ENCODE measurements around the gene FAM161A.
"Not testable (repeated sequence)": the region's sequence is repeated elsewhere in the genome, so short reads cannot be mapped to it uniquely, and the experiment has no call there.

The FAM161A gene

DNA sequence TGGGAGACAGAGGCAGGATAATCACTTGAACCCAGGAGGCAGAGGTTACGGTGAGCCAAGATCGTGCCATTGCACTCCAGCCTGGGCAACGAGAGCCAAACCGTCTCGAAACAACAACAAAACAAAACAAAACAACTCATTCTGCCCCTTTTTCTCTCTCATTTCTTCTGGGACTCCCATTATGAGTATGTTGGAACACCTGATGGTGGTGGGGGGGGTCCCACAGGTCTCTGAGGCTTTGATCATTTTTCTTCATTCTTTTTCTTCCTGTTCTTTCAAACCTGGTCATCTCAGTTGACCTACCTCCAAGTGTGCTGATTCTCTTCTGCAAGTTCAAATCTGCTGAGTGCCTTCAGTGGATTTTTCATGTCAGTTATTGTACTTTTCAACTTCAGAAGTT is 8.2 kb upstream of the FAM161A start:
- no peak overlapping the region for H3K4me3 ChIP-seq (ENCODE audit: control insufficient read depth, low read depth, low read length)
- TF ChIP-seq, protein P1, sequence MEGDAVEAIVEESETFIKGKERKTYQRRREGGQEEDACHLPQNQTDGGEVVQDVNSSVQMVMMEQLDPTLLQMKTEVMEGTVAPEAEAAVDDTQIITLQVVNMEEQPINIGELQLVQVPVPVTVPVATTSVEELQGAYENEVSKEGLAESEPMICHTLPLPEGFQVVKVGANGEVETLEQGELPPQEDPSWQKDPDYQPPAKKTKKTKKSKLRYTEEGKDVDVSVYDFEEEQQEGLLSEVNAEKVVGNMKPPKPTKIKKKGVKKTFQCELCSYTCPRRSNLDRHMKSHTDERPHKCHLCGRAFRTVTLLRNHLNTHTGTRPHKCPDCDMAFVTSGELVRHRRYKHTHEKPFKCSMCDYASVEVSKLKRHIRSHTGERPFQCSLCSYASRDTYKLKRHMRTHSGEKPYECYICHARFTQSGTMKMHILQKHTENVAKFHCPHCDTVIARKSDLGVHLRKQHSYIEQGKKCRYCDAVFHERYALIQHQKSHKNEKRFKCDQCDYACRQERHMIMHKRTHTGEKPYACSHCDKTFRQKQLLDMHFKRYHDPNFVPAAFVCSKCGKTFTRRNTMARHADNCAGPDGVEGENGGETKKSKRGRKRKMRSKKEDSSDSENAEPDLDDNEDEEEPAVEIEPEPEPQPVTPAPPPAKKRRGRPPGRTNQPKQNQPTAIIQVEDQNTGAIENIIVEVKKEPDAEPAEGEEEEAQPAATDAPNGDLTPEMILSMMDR (IDR thresholded peaks at IDR 0.05; ENCODE audit: control insufficient read depth, insufficient read depth, low read depth, low read length, missing control alignments): no peak
- no peak for DNase-seq (ENCODE audit: low read depth)

DNA sequence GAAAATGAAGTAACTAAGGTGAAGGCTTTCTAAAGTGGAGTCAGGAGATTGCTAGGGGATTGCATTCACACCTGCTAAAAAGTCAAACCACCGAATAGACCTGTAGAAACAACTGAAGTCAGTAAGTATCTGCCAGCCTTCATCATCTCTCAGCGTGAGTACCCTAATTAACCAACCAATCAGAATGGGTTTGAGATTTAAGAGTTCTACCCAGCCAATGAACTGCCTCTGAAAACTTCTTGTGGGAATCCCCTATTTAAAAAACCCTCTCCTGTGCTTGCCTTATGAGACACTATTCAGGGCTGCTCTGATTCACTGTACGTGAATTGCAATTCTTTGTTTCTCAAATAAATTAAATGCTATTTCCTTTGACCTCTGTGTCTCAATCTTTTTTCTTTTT is 3.4 kb upstream of the FAM161A start:
- TF ChIP-seq, protein P1 (IDR thresholded peaks at IDR 0.05; ENCODE audit: control insufficient read depth, insufficient read depth, low read depth, low read length, missing control alignments): no peak
- H3K4me3 ChIP-seq (ENCODE audit: control insufficient read depth, low read depth, low read length): no peak overlapping the region
- DNase-seq (ENCODE audit: low read depth): no peak

DNA sequence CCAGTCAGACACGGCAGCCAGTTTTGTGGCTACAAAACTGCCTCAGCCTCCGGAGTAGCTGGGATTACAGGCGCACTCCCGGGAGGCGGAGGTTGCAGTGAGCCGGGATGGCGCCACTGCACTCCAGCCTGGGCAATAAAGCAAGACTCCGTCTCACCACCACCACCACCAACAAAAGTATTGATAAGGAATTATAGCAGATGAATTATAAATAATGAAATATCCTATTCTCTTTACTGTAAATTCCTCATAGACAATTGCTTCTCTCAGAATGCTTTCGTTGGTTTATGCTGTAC is 1.4 kb upstream of the FAM161A start:
- no peak for DNase-seq (ENCODE audit: low read depth)
- TF ChIP-seq, protein P1 (IDR thresholded peaks at IDR 0.05; ENCODE audit: control insufficient read depth, insufficient read depth, low read depth, low read length, missing control alignments): no peak
- H3K4me3 ChIP-seq (ENCODE audit: control insufficient read depth, low read depth, low read length): peak overlapping the region; percentile 89

DNA sequence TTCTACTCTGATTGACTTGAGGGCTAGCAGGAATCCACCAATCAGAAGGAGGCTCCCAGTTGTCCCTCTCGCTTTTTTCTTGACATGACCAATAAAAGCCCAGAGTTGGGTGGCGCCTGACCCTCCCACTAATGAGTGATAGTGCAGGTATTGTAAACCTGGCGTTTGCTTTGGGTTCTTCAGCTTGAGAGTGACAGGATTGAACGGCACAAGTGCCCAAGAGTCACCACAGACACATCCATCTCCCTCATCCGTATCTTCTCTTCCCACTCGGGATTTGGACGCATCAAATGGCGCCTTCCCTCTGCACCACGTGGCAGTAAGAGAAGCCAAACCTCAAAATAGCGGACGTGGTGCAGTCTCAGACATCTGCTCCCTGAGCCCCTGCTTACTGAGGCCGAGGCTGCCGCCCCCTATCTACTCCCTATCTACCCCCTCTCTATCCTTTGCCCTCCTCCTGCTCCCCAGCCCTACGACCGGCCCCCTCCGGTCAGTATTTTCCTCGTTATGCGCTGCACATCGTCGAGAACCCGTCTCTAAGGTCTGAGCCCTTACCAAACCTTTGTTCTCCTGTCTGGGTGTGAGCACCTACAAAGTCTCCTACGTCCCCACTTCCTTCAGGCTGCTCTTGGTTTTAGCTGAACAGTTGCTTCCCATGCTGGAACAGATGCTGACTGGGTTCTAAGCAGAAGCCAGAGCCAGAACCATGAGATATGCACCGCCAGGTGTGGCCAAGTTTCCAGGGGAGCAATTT is 881 bp upstream of the FAM161A start:
- DNase-seq (ENCODE audit: low read depth): peak; percentile 88
- H3K4me3 ChIP-seq (ENCODE audit: control insufficient read depth, low read depth, low read length): peak overlapping the region; percentile 89
- TF ChIP-seq, protein P1 (IDR thresholded peaks at IDR 0.05; ENCODE audit: control insufficient read depth, insufficient read depth, low read depth, low read length, missing control alignments): no peak

DNA sequence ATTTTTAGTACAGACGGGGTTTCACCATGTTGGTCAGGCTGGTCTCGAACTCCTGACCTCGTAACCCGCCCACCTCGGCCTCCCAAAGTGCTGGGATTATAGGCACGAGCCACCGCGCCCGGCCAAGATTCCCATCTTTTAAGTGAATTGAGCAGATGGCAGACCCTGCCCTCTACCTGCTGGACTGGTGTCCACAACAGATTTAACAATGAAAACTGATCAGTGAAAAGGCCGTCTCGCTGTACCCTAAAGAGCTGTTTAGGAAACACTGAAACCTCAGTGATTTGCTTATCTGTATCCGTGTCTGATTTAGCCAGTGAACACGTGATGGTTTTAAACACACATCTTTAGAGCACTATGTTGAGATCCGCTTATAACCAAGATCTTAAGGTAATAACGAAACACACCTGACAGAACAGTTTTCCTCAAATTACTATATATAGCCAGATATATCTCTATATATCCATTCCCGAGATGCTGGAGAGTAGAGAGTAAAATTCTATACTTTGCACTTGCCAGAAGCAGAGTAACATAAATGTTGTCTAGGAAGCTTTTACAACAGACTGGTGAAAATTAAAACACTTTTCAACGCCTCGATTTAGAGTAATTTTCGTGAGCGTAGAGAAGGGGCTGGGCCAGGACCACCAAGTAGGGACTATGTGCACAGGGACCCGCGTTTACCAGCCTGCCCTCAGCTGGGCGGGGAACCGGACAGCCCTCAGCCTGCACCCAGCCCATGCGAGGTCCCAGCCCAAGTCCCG is 594 bp downstream of the FAM161A start:
- no peak for DNase-seq (ENCODE audit: low read depth)
- H3K4me3 ChIP-seq (ENCODE audit: control insufficient read depth, low read depth, low read length): peak overlapping the region; percentile 89
- TF ChIP-seq, protein P1 (IDR thresholded peaks at IDR 0.05; ENCODE audit: control insufficient read depth, insufficient read depth, low read depth, low read length, missing control alignments): no peak

DNA sequence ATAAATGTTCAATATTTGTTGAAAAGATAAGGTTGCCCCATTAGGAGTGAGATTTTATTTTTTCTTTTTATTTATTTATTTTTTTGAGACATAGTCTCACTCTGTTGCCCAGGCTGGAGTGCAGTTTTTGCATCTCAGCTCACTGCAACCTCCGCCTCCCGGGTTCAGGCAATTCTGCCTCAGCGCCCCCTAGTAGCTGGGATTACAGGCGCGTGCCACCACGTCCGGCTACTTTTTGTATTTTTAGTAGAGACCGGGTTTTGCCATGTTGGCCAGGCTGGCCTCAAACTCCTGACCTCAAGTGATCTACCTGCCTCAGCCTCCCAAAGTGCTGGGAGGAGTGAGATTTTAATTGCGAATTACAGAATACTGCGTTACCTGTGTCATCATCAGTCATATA is 2.6 kb downstream of the FAM161A start:
- not testable (repeated sequence) for DNase-seq (ENCODE audit: low read depth); H3K4me3 ChIP-seq (ENCODE audit: control insufficient read depth, low read depth, low read length)

DNA sequence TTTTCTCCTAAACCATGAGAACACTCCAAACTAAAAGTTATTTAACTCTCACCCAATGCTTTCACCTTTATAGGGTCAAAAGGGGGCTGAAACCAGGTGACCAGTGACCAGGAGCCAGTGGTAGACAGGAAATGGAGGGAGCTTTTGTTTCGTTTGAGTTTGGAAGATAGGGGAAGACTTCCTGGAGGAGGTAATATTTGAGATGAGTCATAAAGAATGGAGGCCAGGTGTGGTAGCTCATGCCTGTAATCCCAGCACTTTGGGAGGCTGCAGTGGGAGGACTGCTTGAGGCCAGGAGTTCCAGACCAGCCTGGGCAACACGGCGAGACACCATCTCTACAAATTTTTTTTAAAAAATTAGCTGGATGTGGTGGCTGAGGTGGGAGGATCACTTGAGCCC is 8.5 kb downstream of the FAM161A start:
- TF ChIP-seq, protein P1 (IDR thresholded peaks at IDR 0.05; ENCODE audit: control insufficient read depth, insufficient read depth, low read depth, low read length, missing control alignments): no peak
- H3K4me3 ChIP-seq (ENCODE audit: control insufficient read depth, low read depth, low read length): no peak overlapping the region
- no peak for DNase-seq (ENCODE audit: low read depth)

Measured in AG09309 (cell line).